ENCODE measurements around the gene OTUD7B. TPM values are rescaled to one million over a fixed set of nuclear protein-coding genes. Genes with fewer than 3 reads are reported as not detected.

OTUD7B gene
- total and polyA plus RNA-seq, 10 of the 15 experiments (the other 5 are each of a cell fraction or from before 2014, with no cell fraction given), result 1.7 to 24.9 (median 6.6) TPM

DNA sequence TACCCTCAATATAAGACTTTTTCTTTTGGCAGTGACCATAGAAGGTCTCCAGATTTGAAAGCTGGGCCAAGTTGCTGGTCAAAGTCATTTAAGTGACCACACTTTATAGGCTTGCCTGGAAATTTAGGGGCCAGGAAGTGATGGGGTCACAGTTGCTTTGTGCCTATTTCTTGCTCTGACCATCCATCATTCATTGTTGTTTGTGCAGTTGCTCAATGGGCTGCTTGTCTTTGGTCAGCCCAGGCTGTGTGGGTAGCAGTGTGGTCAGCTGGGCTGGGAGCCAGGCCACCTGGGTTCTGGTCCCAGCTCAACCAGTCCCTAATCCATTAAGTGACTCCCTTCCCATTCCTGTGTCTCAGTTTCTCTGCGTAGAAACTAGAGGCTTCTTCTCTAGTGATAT lies 2.1 kb upstream of the OTUD7B start (continued):
- TF ChIP-seq, protein P1, sequence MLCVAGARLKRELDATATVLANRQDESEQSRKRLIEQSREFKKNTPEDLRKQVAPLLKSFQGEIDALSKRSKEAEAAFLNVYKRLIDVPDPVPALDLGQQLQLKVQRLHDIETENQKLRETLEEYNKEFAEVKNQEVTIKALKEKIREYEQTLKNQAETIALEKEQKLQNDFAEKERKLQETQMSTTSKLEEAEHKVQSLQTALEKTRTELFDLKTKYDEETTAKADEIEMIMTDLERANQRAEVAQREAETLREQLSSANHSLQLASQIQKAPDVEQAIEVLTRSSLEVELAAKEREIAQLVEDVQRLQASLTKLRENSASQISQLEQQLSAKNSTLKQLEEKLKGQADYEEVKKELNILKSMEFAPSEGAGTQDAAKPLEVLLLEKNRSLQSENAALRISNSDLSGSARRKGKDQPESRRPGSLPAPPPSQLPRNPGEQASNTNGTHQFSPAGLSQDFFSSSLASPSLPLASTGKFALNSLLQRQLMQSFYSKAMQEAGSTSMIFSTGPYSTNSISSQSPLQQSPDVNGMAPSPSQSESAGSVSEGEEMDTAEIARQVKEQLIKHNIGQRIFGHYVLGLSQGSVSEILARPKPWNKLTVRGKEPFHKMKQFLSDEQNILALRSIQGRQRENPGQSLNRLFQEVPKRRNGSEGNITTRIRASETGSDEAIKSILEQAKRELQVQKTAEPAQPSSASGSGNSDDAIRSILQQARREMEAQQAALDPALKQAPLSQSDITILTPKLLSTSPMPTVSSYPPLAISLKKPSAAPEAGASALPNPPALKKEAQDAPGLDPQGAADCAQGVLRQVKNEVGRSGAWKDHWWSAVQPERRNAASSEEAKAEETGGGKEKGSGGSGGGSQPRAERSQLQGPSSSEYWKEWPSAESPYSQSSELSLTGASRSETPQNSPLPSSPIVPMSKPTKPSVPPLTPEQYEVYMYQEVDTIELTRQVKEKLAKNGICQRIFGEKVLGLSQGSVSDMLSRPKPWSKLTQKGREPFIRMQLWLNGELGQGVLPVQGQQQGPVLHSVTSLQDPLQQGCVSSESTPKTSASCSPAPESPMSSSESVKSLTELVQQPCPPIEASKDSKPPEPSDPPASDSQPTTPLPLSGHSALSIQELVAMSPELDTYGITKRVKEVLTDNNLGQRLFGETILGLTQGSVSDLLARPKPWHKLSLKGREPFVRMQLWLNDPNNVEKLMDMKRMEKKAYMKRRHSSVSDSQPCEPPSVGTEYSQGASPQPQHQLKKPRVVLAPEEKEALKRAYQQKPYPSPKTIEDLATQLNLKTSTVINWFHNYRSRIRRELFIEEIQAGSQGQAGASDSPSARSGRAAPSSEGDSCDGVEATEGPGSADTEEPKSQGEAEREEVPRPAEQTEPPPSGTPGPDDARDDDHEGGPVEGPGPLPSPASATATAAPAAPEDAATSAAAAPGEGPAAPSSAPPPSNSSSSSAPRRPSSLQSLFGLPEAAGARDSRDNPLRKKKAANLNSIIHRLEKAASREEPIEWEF (IDR thresholded peaks at IDR 0.05; ENCODE audit: insufficient replicate concordance, low read depth, low read length), result no peak
- no peak for TF ChIP-seq TCF3 (IDR thresholded peaks at IDR 0.05; ENCODE audit: borderline replicate concordance, insufficient read depth, low read depth, low read length)
- no peak for TF ChIP-seq CEBPB (IDR thresholded peaks at IDR 0.05; ENCODE audit: borderline replicate concordance in 1 of 2, low read depth in 2 of 2, low read length in 2 of 2)
- no peak for TF ChIP-seq MYC (IDR thresholded peaks at IDR 0.05; ENCODE audit: insufficient read depth, insufficient read length, insufficient replicate concordance, low read length, severe bottlenecking)
- TF ChIP-seq TAF1 (IDR thresholded peaks at IDR 0.05; ENCODE audit: borderline replicate concordance, low read depth, low read length), result no peak
- TF ChIP-seq BRCA1 (IDR thresholded peaks at IDR 0.05; ENCODE audit: low read depth, low read length), result no peak
- no peak for TF ChIP-seq PML (IDR thresholded peaks at IDR 0.05; ENCODE audit: low read length)
